ENCODE data around the gene NRG3.

- no peak for TF ChIP-seq CTCF (conservative IDR thresholded peaks at IDR 0.05; ENCODE audit: low read length)
- no peak for TF ChIP-seq EZH2phosphoT487 (IDR thresholded peaks at IDR 0.05; ENCODE audit: borderline replicate concordance, low read depth, low read length)
Observed at GRCh38 chr10:81882011-81882410, 7.0 kb downstream of the NRG3 start.
